GM15510 (cell line): ENCODE data around the gene RBM19.

Source experiments
- POLR2A ChIP-seq: IDR thresholded peaks from 3 replicates; pipeline ENCODE4 v1.6.1; 2011; ENCODE audit warnings: borderline replicate concordance; ENCODE audit not compliant: insufficient read length; ENCODE audit errors: extremely low read depth

Gene RBM19

GRCh38 chr12:113991224-113992044 lies 25.3 kb upstream of the RBM19 start:
- no peak for TF ChIP-seq POLR2A

- no peak for TF ChIP-seq POLR2A
These were observed 24.4 kb upstream of the RBM19 start for GRCh38 chr12:113990250-113991223.

GRCh38 chr12:113988976-113989375 lies 22.9 kb upstream of the RBM19 start:
- TF ChIP-seq POLR2A = no peak

- TF ChIP-seq POLR2A = no peak
These were observed 21.9 kb upstream of the RBM19 start for GRCh38 chr12:113988064-113988451.

GRCh38 chr12:113987261-113988063 lies 21.3 kb upstream of the RBM19 start:
- no peak for TF ChIP-seq POLR2A

GRCh38 chr12:113984464-113984863 lies 18.3 kb upstream of the RBM19 start:
- no peak for TF ChIP-seq POLR2A

GRCh38 chr12:113983777-113984448 lies 17.8 kb upstream of the RBM19 start:
- TF ChIP-seq POLR2A = no peak

- TF ChIP-seq POLR2A = no peak
These were observed 17.1 kb upstream of the RBM19 start for GRCh38 chr12:113983265-113983664.

- no peak for TF ChIP-seq POLR2A
These were observed 15.8 kb upstream of the RBM19 start for GRCh38 chr12:113981876-113982275.

GRCh38 chr12:113980537-113981337 lies 14.6 kb upstream of the RBM19 start:
- no peak for TF ChIP-seq POLR2A

GRCh38 chr12:113980054-113980453 lies 13.9 kb upstream of the RBM19 start:
- no peak for TF ChIP-seq POLR2A

- TF ChIP-seq POLR2A = no peak
These were observed 12.0 kb upstream of the RBM19 start for GRCh38 chr12:113978080-113978479.

GRCh38 chr12:113974006-113974405 lies 7.9 kb upstream of the RBM19 start:
- TF ChIP-seq POLR2A = no peak
